A549 (cell line): ENCODE data around the gene SLC16A10.

Experiments used
- CHD2 ChIP-seq: fragments of 150-350 bp; IDR thresholded peaks from 2 replicates; pipeline ENCODE4 v1.6.1; 2014; ENCODE audit warnings: low read length; ENCODE audit not compliant: partially characterized antibody
- CTCF ChIP-seq: fragments of >200 bp; sonication (Bioruptor Twin); formaldehyde crosslinking; IDR thresholded peaks from 3 replicates; pipeline ENCODE4 v1.5.1; 2016
- EHMT2 ChIP-seq: fragments of 200-600 bp; sonication (generic); IDR thresholded peaks from 2 replicates; pipeline ENCODE4 v1.6.1; 2016; ENCODE audit warnings: antibody characterized with exemption, low read depth, mild to moderate bottlenecking, moderate library complexity
- EP300 ChIP-seq, 2 experiments: fragments of >200 bp; sonication (Bioruptor Twin); formaldehyde crosslinking; IDR thresholded peaks; 2 replicates in 1 of 2; 3 replicates in 1 of 2; pipeline ENCODE4 v1.6.1; 2016 to 2017
- KDM1A ChIP-seq: fragments of 200-600 bp; sonication (generic); IDR thresholded peaks from 2 replicates; pipeline ENCODE4 v1.6.1; 2016; ENCODE audit warnings: low read depth, mild to moderate bottlenecking
- POLR2A ChIP-seq: IDR thresholded peaks from 2 replicates; pipeline ENCODE4 v1.6.1; 2012; ENCODE audit warnings: mild to moderate bottlenecking, low read length
- REST ChIP-seq: fragments of 200-600 bp; sonication (generic); IDR thresholded peaks from 2 replicates; pipeline ENCODE4 v1.6.1; 2016; ENCODE audit warnings: antibody characterized with exemption, mild to moderate bottlenecking, moderate library complexity
- ZFP36 ChIP-seq: fragments of 450-650 bp; IDR thresholded peaks from 2 replicates; pipeline ENCODE4 v1.6.1; 2014; ENCODE audit warnings: borderline replicate concordance; ENCODE audit not compliant: partially characterized antibody

- TF ChIP-seq ZFP36 (no peak), CTCF (no peak), EP300 (IDR thresholded peaks at IDR 0.05) (no peak), POLR2A (no peak), KDM1A (no peak), CHD2 (no peak), REST (no peak), EHMT2 (no peak)
Measured at GRCh38 chr6:111072801-111073360, 14.4 kb upstream of the SLC16A10 start.
